Measurements from ENCODE around the gene GPAT2.
"Not testable (repeated sequence)": the region's sequence is repeated elsewhere in the genome, so short reads cannot be mapped to it uniquely, and the experiment has no call there.

The GPAT2 gene

DNA sequence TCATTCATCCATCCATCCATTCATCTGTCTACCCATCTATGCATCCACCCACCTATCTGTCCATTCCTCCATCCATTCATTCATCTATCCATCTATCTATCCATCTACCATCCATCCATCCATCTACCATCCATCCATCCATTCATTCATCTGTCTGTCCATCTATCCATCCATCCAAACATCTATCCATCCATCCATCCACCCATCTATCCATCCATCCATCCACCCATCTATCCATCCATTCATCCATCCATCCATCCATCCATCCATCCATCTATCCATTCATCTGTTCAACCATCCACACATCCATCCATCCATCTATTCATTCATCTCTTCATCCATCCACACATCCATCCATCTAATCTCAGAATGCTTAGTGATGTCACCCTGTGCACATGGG is 30.0 kb upstream of the GPAT2 start:
- not testable (repeated sequence) for DNase-seq

DNA sequence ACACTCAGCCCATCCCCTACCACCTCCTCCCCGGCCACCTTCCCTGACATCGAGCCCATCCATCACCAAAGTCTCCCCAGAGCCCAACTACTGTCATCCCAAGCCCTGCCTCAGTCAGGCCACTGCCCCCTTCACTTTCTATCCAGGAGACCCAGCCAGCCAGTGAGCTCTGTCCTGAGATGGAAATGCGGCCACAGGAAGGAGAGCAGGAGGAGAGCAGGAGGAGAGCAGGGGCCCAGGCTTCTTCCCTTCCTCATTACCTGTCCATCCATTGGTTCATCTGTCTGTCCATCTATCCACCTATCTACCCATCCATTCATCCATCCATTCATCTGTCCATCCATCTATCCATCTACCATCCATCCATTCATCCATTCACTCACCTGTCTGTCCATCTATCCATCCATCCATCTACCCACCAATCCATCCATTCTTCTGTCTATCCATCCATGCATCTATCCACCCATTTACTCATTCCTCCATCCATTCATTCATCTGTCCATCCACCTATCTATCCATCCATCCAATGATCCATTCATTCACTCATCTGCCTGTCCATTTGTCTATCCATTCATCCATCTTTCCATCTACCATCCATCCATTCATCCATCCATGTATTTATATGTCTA is 29.4 kb upstream of the GPAT2 start:
- DNase-seq = not testable (repeated sequence)

DNA sequence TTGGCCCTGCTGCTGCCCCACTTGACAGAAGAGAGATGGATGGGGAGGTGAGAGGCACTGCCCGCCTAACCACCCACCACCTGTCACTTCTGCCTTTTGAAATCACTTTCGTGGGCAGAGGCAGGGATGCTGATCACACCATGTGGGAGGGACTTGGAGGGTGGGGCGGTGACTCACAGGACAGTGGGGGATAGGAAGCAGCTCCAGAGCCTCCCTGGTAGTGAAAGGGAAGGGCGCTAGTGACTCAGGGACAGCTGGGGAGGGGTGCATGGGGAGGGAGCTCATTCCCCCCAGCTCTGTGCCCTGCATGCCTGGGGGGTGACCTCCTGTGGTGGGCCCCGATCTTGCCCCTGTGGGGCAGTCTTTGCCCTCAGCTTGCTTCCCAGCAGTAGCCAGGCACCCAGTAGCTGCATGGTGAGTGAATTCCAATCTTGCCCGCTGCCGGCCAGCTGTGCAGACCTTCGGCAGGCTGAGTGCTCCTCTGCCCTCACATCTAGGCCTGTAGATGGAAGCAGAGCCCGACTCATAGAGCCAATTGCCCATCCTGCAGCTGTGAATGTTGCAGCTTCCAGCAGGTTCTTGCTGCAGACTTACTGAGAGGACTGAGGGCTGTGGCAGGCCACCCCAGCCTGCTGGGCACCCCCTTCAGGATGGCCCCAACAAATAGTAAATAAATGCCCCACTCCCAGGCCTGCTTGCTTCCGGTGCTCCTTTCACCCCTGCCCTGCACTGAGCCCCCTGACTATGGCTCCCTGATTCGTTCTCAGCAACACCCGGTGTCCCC is 28.6 kb upstream of the GPAT2 start:
- peak; percentile 57 for DNase-seq

DNA sequence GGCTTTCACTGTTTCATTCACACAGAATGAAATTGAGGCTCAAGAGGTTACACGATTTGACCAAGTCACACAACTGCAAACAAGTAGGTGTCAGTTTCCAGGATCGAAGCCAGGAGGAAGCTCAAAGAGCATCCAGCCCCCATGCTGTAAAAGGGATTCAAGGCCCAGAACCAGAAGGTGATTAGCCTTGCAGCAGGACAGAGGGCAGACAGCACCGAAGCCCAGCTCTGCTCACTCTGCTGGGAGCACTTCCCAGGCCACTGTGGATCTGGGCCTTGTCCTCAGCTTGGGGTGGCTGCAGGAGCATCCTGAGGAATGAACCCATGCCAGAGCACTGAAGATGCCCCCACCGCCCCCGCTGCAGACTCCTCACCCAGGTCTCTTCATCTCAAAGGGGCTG is 27.8 kb upstream of the GPAT2 start:
- DNase-seq = not testable (repeated sequence)

DNA sequence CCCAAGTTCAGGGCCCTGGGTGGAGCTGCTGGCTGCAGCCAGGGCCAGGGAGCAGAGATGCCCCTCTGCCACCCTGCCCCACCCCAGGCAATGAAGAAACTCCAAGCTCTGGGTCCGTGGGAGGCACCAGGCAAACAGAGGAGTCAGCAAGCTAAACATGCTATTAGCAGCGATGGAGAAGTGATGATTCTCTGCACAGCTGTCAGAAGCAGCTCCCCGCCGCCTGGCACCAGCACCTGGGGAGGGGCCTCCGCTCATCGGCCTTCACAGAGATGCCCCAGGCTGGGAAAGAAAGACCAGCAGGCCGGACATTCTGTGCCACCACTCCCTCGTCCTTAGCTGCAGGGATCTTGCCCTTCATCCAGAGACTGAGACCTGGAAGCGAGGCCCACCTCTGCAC is 27.2 kb upstream of the GPAT2 start:
- not testable (repeated sequence) for DNase-seq

DNA sequence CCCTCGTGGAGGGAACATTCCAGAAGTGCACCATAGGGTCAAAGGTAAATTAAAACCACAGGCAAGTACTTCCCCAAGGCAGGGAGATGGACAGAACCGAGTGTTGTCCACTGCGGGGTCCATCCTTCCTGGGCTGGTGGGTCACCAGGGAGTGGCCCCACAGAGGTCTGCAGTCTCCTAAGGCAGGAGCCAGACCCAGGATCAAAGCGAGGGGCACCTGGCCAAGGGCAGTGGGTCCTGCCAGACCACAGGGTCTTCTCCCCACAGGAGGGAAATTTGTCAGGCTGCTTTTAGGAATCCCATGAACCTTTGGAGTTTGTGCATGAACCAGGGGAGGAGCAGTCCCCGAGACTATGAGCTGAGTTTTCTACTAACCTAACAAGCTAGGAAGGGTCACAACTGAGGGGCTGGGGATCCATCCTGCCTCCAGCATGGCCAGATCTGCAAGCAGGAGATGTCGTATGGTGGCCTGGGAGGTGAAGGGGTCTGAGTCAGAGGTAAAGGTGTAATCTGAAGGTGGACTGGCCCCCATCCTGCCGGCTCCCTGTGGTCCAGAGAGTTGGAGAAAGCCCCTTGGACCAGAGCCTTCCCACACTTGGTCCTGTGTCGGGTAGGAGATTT is 26.6 kb upstream of the GPAT2 start:
- not testable (repeated sequence) for DNase-seq

DNA sequence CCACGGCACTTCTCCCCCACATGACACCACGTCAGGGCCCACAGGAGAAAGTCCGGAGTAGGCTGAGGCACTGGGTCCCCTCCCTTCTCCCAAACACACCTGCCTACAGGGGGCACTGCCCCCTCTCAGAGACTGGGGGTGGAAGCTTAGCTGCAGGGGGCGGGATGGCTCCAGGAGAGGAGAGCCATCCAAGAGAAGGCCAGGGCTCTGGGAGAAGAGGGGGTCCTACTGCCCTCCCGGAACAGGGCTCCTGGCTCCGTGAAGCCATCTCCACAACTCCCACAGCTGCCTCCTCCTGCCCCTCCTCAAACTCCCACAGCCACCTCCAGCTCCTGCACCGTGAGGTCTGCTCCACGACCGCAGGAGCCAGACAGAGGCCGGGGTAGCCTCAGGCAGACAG is 25.6 kb upstream of the GPAT2 start:
- not testable (repeated sequence) for DNase-seq

DNA sequence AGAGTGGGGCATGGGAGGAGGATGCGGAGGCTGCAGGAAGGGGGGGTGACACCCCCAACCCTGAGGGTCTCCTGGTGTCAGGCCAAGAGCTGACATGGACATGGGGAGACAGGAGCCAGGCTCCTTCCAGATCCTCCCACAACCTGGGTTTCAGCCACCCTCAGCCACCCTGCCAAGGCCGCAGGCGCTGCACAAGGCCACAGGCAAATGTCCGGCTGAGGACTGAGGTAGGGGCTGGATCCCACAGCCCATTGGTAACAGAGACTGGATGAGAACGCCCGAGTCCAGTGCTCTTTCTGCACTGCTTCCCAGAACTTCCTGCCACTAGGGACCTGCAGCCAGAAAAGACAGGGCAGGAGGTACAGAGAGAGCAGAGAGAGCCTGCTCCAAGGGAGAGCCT is 24.7 kb upstream of the GPAT2 start:
- DNase-seq = not testable (repeated sequence)

DNA sequence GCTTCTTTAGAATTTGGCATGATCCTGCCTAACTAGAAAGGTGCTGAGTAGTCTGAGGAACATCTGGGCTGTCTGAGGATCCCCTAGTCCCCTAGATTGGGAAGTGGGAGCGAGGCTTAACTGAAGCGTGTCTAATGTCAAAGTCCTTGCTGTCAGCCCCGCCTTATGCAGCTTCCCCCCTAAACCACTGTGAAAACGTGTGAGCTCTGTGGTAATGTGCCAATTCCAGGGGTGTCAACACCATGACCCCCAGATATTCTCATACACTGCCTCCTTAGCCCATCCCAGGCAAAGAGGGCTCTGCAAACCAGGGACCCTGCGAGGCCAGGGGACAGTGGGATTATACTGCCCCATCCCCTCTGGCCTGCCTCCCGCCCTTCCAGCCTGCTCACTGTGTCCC is 21.1 kb upstream of the GPAT2 start:
- DNase-seq = not testable (repeated sequence)

DNA sequence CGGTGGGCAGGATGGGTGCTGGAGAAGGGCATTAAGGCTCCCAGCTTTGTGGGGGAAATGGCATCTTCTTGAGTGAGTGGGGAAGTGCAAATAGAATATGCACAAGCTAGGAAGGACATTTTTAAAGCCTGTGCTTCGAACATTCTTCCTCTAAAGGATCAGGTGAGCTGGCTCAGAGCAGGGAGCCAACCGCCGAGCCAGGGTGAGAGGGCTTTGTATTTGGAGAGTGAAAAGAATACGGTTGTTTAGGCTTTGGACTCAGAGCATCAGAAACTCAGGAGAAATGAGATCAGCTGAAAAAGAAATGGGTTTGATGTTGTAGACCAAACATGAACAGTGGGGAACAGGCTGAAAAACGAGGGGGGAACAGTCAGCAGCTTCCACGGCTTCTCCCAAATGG is 19.8 kb upstream of the GPAT2 start:
- not testable (repeated sequence) for DNase-seq

DNA sequence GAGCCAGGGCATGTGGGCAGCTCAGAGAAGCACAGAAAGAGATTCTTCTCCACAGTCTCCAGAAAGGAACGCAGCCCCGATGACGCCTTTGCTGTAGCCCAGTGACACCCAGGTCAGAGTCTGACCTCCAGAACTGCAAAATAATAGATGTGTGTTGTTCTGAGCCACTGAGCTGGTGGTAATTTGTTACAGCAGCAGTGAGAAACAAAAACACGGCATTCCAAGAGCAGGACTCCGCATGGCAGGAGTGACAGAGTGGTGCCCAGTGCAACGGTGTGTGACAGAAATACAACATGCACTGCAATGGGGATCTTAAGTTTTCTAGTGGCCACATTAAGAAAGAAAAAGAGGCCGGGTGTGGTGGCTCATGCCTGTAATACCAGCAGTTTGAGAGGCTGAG is 18.7 kb upstream of the GPAT2 start:
- not testable (repeated sequence) for DNase-seq

DNA sequence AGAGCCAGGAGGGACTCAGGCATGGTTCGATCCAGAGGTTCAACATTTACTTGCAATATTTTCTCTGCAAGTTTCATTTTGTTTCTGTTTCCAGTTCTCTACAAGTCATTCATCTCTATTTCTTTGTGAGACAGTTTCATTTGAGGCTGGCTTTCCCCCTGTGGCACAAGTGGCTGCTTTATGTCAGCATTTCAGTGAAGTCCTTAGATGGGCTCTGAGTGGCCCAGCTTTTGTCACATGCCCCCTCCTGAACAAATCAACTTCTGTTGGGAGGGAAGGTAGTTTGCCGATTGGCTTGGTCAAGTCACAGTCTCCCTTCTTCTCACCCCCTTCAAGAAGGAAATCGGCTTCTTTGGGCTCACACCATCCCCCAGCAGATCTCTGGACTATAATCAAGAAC is 17.9 kb upstream of the GPAT2 start:
- DNase-seq = not testable (repeated sequence)

DNA sequence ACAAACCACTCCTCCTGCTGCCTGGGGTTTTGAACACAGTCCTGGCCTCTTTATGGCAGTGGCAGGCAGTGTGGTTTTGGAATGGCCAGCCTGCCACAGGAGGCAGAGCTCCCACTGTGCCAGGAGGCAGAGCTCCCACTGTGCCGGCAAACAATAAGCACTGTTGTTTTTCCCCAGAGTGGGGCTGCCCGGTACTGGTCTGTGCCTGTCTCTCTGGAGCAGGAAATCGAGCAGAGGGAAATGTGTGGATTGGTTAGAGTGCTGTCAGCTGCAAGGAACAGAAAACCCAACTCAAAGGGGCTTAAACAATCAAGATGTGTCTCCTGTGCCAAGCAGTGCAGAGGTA is 15.2 kb upstream of the GPAT2 start:
- not testable (repeated sequence) for DNase-seq

DNA sequence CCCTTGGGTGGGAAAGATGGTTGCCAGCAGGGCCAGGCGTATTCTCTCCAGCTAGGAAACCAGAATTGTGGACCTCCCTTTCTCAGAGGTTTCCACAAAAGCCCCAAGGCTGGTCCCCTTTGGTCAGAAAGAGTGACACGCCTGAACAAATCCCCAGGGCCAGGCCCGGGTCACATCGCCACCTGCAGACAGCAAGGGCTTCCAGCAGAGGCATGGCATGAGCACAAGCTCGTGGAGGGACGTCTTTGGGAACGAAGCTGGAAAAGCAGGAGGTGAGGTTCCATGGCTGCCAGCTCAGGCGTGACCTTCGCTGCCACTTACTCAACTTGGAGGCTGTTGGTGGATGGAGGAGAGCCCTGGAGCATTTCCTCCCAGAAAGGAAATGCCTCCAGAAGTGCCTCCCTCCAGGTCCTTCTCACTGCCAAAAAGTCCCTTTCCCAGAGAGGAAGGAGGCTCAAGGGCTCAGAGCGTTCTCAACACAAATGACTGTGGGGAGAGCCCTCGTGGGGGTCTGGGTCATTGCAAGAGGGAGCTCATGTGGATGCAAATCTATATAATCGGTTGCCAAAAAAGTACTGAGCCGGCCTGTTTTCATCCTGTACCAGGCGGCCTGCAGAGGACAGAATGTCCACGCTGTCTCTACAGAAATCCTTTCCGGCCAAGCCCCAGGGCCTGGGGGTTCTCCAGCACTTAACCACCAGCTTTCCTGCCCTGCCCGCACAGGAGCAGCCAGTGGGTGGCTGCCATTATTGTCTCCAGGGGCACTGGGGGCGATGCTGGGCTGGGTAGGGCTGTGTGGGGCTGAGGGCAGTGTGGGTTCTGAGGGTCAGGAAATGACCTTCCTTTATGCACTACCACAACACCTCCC is 14.6 kb upstream of the GPAT2 start:
- not testable (repeated sequence) for DNase-seq

DNA sequence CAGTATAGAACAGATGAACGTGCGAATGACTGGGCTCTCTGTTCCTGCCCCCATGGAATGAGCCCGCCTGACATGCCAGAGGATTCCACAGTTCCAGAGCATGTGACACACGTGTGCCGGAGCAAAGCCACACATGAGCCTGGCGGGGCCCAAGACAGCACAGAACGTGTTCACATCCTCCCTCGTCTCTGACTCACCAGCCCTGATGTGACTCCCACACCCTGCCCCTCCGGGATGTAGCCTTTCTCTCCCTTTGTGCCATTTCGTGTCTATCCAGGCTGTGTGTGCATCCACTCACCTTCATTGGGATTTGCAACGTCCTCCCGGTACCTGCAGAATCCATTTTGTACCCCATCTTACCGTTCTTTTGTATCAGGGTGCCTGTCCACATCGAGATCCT is 838 bp upstream of the GPAT2 start:
- not testable (repeated sequence) for DNase-seq

DNA sequence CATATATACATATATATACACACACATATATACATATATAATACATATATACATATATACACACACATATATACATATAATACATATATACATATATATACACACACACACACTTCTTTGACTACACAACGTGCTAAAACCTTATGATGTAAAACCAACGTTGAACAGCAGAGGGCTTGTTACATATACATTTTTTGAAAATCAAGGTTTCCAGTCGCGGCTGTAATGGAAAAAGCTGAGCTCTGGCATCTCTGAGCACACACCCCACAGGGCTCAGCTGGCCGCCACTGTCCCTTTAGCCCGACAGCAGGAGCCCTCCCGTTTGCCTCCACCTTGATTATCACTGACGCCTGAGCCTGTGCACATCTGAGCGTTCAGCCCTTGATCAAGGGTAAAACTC is 719 bp downstream of the GPAT2 start:
- DNase-seq = not testable (repeated sequence)

DNA sequence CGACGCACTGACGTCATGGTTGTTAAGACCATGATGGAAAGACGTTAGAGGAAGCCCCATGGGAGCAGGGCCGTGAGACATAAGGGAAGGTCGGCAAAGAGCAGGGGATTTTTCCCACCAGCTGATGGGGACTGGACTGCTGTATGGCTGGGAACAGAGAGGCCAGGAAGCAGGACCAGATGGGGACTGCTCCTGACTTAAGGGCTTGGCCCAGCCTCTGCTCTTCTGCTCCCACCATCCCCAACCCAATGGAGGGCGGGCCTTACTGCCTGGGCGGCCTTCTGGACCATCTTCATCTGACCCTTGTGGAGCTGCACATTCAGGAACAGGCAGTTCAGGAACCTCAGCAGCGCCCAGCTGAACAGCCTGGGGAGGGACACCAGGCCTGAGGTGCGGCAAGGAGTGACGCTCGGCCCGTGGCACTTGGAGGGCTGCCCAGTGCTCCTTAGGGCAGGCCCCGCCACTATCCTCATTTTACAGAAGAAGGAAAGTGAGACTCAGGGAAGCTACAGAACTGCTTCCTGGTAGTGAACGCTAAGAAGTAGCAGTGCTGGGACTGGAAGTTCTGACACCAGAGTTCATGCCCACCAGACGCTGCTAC is 6.9 kb downstream of the GPAT2 start:
- not testable (repeated sequence) for DNase-seq

DNA sequence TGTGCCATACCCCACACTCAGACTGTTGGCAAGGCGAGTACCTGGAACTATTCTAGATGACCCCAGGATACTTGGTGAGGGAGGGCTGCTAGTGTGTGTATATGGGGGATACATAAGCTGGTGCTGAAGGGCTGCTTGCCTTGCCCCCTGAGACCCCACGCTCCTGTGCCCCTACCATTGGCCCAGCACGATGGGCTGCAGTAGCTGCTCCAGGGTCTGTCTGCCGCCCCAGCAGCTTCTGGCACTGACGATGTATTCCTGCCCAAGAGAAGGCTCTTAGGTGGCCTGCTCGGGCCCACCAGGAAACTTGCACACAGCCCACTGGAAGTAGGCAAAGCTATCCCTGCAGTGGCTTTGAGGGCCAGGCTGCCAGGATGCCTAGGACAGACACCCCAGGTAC is 9.0 kb downstream of the GPAT2 start:
- not testable (repeated sequence) for DNase-seq

DNA sequence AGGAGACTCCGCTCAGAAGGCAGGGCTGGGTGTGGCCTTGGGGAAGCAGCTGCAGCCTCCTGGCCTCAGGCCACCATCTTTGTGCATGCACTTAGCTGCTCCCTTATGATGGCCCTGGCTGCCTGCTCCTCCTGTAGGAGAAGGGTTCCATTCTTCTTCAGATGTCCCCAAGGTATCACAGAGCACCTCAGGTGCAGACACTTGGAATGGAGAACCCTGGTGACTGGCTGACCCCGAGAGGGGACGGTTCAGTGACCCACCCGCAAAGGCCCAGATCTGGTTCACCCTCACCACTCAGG is 9.6 kb downstream of the GPAT2 start:
- no peak for DNase-seq

DNA sequence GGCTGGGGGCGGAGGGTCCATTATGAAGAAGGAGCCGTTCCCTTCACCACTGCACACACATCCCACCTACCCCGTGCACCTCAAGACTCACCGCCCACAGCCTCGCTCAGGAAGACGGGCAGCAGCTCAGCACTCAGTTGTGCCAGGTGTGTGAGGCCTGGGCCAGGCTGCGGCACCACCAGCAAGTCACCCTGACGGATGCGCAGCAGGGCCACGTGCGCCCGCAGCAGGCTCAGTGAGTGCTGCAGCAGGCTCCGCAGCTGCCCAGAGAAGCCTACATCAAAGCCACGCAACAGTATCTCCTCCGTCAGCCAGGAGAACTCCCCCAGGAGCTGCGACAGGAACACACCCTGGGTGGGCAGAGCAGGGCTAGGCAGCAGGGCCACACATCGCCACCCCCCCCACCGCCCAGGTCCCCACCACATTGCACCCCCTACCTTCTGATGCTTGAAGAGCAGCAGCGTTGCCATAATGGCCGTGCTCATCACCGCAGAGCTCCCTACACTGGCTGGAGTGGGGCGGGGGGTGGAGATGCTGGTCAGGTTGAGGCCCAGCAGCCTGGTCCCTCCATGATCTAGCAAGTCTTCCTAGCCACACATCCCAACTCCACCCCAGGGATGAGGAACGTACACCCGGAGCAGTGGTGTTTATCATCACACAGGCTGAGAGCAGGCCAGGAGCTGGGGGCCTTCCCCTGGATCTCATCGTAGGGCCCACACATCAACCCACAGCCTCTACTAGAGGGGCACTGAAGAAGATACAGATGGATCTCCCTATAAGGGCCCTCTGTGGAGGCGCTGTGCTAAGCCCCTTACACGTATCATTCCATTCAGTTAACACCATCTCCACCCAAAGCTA is 10.2 kb downstream of the GPAT2 start:
- DNase-seq = no peak

DNA sequence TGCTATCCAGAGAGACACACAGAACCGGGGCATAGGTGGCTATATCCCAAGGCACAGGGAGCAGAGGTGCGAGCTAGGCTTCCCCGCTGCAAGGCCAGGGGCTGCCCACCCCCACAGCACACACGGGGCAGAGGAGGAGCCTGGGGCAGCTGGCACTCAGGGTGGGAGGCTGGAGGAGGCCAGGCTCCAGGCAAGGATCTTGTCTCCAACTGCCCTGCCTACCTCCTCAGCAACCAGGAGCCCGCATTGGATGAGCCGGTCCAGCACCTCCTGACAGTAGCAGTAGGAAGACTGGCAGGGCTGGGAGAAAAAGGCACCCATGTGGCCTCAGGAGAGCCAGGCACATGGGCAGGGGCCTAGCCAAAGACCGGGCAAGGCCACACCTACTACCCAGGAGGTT is 11.0 kb downstream of the GPAT2 start:
- not testable (repeated sequence) for DNase-seq

Measured in activated CD4-positive, alpha-beta T cell treated with anti-CD3 and anti-CD28 coated beads for 48 hours (primary cell).